WI38 (cell line): Measurements from ENCODE around the gene NEDD4L.

Experiments used
- H3K4me3 ChIP-seq: 2 replicates; pipeline ENCODE4 v1.5.1; 2011; ENCODE audit warnings: low read depth, mild to moderate bottlenecking, control low read depth, low read length
- CTCF ChIP-seq: IDR thresholded peaks from 2 replicates; pipeline ENCODE4 v1.5.1; 2012; ENCODE audit warnings: low read depth, mild to moderate bottlenecking, control low read depth, low read length

The NEDD4L gene

GRCh38 chr18:58077329-58077728, 33.3 kb downstream of the NEDD4L start:
- H3K4me3 ChIP-seq: no peak overlapping the region
- no peak for TF ChIP-seq CTCF

- no peak for TF ChIP-seq CTCF
- H3K4me3 ChIP-seq: no peak overlapping the region
Observed at GRCh38 chr18:58078889-58079573, 35.0 kb downstream of the NEDD4L start.

GRCh38 chr18:58080451-58080850, 36.4 kb downstream of the NEDD4L start:
- no peak for TF ChIP-seq CTCF
- H3K4me3 ChIP-seq: no peak overlapping the region

GRCh38 chr18:58087928-58088690, 44.1 kb downstream of the NEDD4L start:
- no peak for TF ChIP-seq CTCF
- no peak overlapping the region for H3K4me3 ChIP-seq

- TF ChIP-seq CTCF: no peak
Observed at GRCh38 chr18:58088691-58089065, 44.7 kb downstream of the NEDD4L start.

GRCh38 chr18:58091099-58091611, 47.1 kb downstream of the NEDD4L start:
- TF ChIP-seq CTCF: no peak

More at GRCh38 chr18:58088691-58089065, 44.7 kb downstream of the NEDD4L start:
- H3K4me3 ChIP-seq: no peak overlapping the region

GRCh38 chr18:58093311-58093803, 49.3 kb downstream of the NEDD4L start:
- no peak for TF ChIP-seq CTCF
- H3K4me3 ChIP-seq: no peak overlapping the region

More at GRCh38 chr18:58091099-58091611, 47.1 kb downstream of the NEDD4L start:
- no peak overlapping the region for H3K4me3 ChIP-seq
